Measurements from ENCODE around the gene ARHGAP33.

Gene ARHGAP33

DNA sequence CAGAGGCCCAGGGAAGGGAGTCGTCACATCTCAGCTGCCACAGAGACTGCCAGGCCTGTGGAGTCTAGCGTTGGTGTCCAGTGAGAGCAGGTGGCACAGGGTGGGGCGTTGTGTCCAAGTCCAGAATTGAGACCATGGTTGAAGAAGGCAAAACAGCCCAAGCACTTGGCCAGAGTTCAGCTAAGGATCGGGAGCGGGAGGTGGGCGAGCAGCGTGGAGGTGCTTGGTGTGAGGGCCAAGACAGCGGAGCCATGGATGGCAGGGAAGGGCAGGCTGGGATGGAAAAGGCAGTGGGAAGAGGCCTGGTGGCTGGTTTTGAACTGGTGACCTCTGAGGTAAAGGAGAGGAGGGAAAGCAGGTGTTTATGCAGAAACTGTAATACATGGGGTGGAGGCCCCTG lies 41.1 kb upstream of the ARHGAP33 start:
- DNase-seq, result no peak
- H3K27ac Mint-ChIP-seq, result no peak overlapping the region

GRCh38 chr19:35734889-35735288 lies 40.5 kb upstream of the ARHGAP33 start:
- Mint-ChIP-seq H3K27ac (no peak overlapping the region), H3K36me3 (peaks cover 60 to 86% of the 10 kb centered on the region in 2 donors), H3K4me1 (peaks cover 29 to 57% of the 10 kb centered on the region in 2 donors), H3K9me3 (no peaks in the 10 kb centered on the region), H3K27me3 (no peaks in the 10 kb centered on the region), H3K4me3 (no peak overlapping the region)
- DNase-seq (no peak), ATAC-seq (replicated peaks) (no peak)

More for the DNA sequence above, 41.1 kb upstream of the ARHGAP33 start:
- H3K9me3 Mint-ChIP-seq, result no peaks in the 10 kb centered on the region
- no peak overlapping the region for H3K4me3 Mint-ChIP-seq
- ATAC-seq (replicated peaks), result no peak
- peaks cover 66 to 83% of the 10 kb centered on the region in 2 donors for H3K36me3 Mint-ChIP-seq
- H3K4me1 Mint-ChIP-seq, result peaks cover 25 to 51% of the 10 kb centered on the region in 2 donors
- no peaks in the 10 kb centered on the region for H3K27me3 Mint-ChIP-seq

- Mint-ChIP-seq H3K36me3 (peaks cover 55 to 81% of the 10 kb centered on the region in 2 donors), H3K9me3 (no peaks in the 10 kb centered on the region), H3K27ac (peak overlapping the region; percentile 89), H3K4me3 (peak overlapping the region in 1 of 2 donors; percentile 49), H3K4me1 (peaks cover 35 to 63% of the 10 kb centered on the region in 2 donors), H3K27me3 (no peaks in the 10 kb centered on the region)
- ATAC-seq (replicated peaks), result no peak
- no peak for DNase-seq
Observed at GRCh38 chr19:35736913-35737886, 38.2 kb upstream of the ARHGAP33 start.

GRCh38 chr19:35738021-35738886 lies 37.1 kb upstream of the ARHGAP33 start:
- Mint-ChIP-seq H3K27me3 (no peaks in the 10 kb centered on the region), H3K36me3 (peaks cover 62 to 82% of the 10 kb centered on the region in 2 donors), H3K4me3 (peak overlapping the region; percentile 40 to 57), H3K4me1 (peaks cover 42 to 74% of the 10 kb centered on the region in 2 donors), H3K9me3 (no peaks in the 10 kb centered on the region), H3K27ac (peak overlapping the region; percentile 92)
- DNase-seq, result no peak
- ATAC-seq (replicated peaks), result no peak

DNA sequence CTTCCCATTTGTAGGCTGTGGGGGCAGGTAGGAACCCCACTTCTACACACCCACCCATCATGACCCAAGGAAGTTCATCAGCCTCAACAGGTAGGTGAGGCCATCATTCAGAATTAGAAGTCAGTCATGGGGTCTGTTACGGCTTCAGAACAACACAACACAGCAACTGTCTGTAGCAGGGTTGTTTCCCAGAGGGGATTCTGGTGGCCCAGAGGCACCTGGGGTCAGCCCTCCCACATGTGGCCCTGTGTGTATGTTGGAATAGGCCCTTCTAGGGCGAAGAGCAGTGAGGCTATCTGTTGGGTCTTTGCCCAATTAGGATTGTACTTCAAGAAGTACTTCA lies 36.5 kb upstream of the ARHGAP33 start:
- DNase-seq (no peak), ATAC-seq (replicated peaks) (no peak)
- peaks cover 62 to 76% of the 10 kb centered on the region in 2 donors for H3K36me3 Mint-ChIP-seq
- H3K27me3 Mint-ChIP-seq, result no peaks in the 10 kb centered on the region
- H3K4me3 Mint-ChIP-seq, result peak overlapping the region; percentile 40 to 57
- H3K9me3 Mint-ChIP-seq, result no peaks in the 10 kb centered on the region
- peaks cover 43 to 78% of the 10 kb centered on the region in 2 donors for H3K4me1 Mint-ChIP-seq
- peak overlapping the region; percentile 92 for H3K27ac Mint-ChIP-seq

- DNase-seq (no peak), ATAC-seq (replicated peaks) (no peak)
- peak overlapping the region; percentile 96 to 97 for H3K4me3 Mint-ChIP-seq
- peak overlapping the region; percentile 73 for H3K27ac Mint-ChIP-seq
- peaks cover 44 to 78% of the 10 kb centered on the region in 2 donors for H3K4me1 Mint-ChIP-seq
- H3K36me3 Mint-ChIP-seq, result peaks cover 60 to 76% of the 10 kb centered on the region in 2 donors
- H3K9me3 Mint-ChIP-seq, result no peaks in the 10 kb centered on the region
- H3K27me3 Mint-ChIP-seq, result no peaks in the 10 kb centered on the region
Observed at GRCh38 chr19:35739275-35740107, 35.9 kb upstream of the ARHGAP33 start.

DNA sequence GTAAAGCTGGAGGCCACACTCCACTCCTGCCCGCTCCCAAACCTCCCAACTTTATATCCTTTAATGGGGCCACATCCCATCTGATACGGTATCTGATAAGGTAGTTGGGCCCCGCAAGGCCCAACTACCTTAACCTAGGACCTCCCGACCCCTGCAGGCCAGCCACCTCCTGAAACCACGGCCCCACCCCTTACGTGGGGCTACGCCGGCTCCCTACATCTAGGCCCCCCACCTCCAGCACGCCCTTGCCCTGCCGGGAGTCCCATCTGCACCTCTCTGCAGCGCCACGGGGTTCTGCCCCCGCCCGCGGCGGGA lies 35.3 kb upstream of the ARHGAP33 start:
- H3K27ac Mint-ChIP-seq, result peak overlapping the region; percentile 98
- H3K9me3 Mint-ChIP-seq, result no peaks in the 10 kb centered on the region
- DNase-seq (no peak), ATAC-seq (replicated peaks) (peak; percentile 8 to 10)
- peak overlapping the region; percentile 96 to 97 for H3K4me3 Mint-ChIP-seq
- peaks cover 55 to 74% of the 10 kb centered on the region in 2 donors for H3K36me3 Mint-ChIP-seq
- no peaks in the 10 kb centered on the region for H3K27me3 Mint-ChIP-seq
- H3K4me1 Mint-ChIP-seq, result peaks cover 44 to 73% of the 10 kb centered on the region in 2 donors

GRCh38 chr19:35740423-35741202 lies 34.8 kb upstream of the ARHGAP33 start:
- H3K9me3 Mint-ChIP-seq, result no peaks in the 10 kb centered on the region
- peak overlapping the region; percentile 96 to 97 for H3K4me3 Mint-ChIP-seq
- H3K36me3 Mint-ChIP-seq, result peaks cover 51 to 72% of the 10 kb centered on the region in 2 donors
- H3K27me3 Mint-ChIP-seq, result no peaks in the 10 kb centered on the region
- peaks cover 41 to 71% of the 10 kb centered on the region in 2 donors for H3K4me1 Mint-ChIP-seq
- H3K27ac Mint-ChIP-seq, result peak overlapping the region; percentile 98
- peak; percentile 95 for DNase-seq
- peak; percentile 66 to 67 for ATAC-seq (replicated peaks)

DNA sequence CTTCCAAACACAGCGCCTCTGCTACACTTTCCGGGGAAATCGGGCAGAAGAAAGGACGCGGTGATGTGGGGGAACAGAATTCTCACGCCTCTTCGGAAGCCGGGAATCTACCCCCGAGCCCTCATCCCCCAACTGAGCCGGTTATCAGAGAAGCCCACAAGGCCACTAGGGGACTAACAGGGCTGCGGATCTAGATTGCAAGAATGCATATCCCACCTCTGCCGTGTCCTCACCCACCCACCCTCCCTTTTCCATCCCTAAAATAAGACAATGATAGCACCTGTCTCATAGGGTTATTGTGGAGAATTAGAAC lies 34.2 kb upstream of the ARHGAP33 start:
- ATAC-seq (replicated peaks), result no peak
- peak overlapping the region; percentile 98 for H3K27ac Mint-ChIP-seq
- peaks cover 43 to 73% of the 10 kb centered on the region in 2 donors for H3K4me1 Mint-ChIP-seq
- peak overlapping the region; percentile 96 to 98 for H3K4me3 Mint-ChIP-seq
- no peaks in the 10 kb centered on the region for H3K27me3 Mint-ChIP-seq
- no peak for DNase-seq
- peaks cover 50 to 73% of the 10 kb centered on the region in 2 donors for H3K36me3 Mint-ChIP-seq
- no peaks in the 10 kb centered on the region for H3K9me3 Mint-ChIP-seq

DNA sequence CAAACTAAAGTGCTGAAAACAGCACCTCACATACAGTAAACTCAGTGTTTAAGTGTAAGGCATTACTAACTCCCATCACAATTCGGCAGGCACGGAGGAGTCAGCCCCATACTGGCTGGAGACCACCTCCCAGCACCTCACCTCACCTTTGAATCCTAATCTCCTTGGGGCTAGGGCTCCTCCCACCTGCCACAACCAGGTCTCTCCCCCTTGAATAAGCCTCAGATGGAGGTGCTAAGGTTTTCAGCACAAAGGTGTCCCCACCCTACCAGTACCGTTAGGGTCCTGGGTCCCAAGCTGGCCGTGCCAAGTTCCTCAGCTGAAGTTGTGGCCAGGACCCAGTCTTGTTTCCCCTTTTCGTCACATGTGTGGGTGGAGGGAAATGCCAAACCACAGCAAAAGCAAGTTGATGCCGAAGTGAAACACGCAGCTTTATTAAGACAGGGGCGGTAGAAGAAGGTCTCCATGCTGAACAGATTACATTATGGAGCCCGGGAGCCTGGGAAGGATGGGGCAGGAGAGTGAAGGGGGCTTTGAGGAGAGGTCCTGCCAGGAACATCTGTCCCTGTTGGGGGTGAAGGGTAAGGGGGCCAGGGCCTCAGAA lies 33.1 kb upstream of the ARHGAP33 start, which contains the start of gene IGFLR1:
TSS of gene IGFLR1 (minus strand) at position 332 of the 604 bp plus-strand sequence. CDS start 1,272 bp downstream, outside the sequence.
- peak within 1 kb of the TSS; percentile 98 for H3K27ac Mint-ChIP-seq
- peaks cover 37 to 71% of the 10 kb centered on the region in 2 donors for H3K4me1 Mint-ChIP-seq
- ATAC-seq (replicated peaks) (peak; percentile 37 to 41), DNase-seq (peak; percentile 90)
- peaks cover 42 to 63% of the 10 kb centered on the region in 2 donors for H3K36me3 Mint-ChIP-seq
- H3K27me3 Mint-ChIP-seq, result no peaks in the 10 kb centered on the region
- H3K4me3 Mint-ChIP-seq, result peak within 1 kb of the TSS; percentile 96 to 98
- H3K9me3 Mint-ChIP-seq, result no peaks in the 10 kb centered on the region

DNA sequence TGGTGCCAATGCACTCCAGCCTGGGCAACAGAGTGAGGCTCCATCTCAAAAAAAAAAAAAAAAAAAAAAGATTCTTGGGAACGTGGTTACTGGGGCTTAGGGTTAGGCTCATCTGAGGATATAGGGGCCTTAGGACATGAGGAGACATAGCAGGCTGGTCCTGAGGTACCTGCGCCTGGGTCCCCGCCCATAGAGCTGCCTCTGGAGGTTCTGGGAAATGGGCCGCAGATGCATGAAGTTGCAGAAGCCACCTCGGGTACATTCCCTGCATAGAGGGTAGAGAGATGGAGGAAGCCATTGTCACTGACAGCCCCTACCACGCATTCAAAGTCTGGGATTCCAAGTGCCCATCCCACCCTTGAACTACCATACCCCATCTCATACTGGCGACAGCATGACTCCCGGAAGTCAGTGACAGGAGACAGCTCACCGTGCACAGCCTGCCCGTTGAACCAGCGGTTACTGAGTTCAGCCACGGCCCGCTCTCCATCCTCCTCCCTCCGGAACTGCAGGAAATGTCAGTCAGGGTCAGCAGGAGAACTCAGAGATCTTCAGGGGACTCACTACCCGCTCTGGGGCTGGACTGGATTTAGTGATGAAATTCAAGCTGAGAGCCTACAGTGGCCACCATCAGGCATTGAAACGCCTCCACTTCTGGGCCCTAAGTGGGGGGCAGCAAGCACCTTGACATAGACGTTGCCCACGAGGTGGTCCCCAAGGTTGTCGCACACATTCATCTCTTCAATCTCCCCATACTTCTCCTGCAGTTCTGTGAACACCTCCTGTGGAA lies 31.5 kb upstream of the ARHGAP33 start:
- H3K27ac Mint-ChIP-seq, result peak overlapping the region; percentile 100
- DNase-seq, result no peak
- peaks cover 33 to 68% of the 10 kb centered on the region in 2 donors for H3K4me1 Mint-ChIP-seq
- H3K9me3 Mint-ChIP-seq, result peaks cover 0 to 1% of the 10 kb centered on the region in 2 donors
- ATAC-seq (replicated peaks), result no peak
- peak overlapping the region; percentile 96 to 98 for H3K4me3 Mint-ChIP-seq
- peaks cover 34 to 51% of the 10 kb centered on the region in 2 donors for H3K36me3 Mint-ChIP-seq
- H3K27me3 Mint-ChIP-seq, result no peaks in the 10 kb centered on the region
